Measurements from ENCODE around the gene PRTN3.
A peak's percentile ranks its signal among the peaks of the same experiment; 100 is the strongest.

Gene PRTN3

GRCh38 chr19:840519-841206, at the start of gene PRTN3:
PRTN3 (plus strand) TSS chr19:840999; CDS start chr19:841009, 10 bp downstream.
- no peak for TF ChIP-seq CTCF (IDR thresholded peaks at IDR 0.05; ENCODE audit: low read depth, low read length)
- H3K4me3 ChIP-seq (replicated peaks in 1 of 2; ENCODE audit: low read depth in 2 of 2, low read length in 2 of 2), result no peak within 1 kb of the TSS

GRCh38 chr19:791007-791566, 49.7 kb upstream of the PRTN3 start:
- DNase-seq (ENCODE audit: low read depth in 2 of 2), result no peak
- H3K4me3 ChIP-seq (replicated peaks in 1 of 2; ENCODE audit: low read depth in 2 of 2, low read length in 2 of 2), result no peak overlapping the region
- no peak for TF ChIP-seq CTCF (IDR thresholded peaks at IDR 0.05; ENCODE audit: low read depth, low read length)

More at GRCh38 chr19:840519-841206, at the start of gene PRTN3:
- no peak for DNase-seq (ENCODE audit: low read depth in 2 of 2)

GRCh38 chr19:791567-792305, 49.1 kb upstream of the PRTN3 start:
- DNase-seq (ENCODE audit: low read depth in 2 of 2), result peak in 1 of 2 donors; percentile 40
- TF ChIP-seq CTCF (IDR thresholded peaks at IDR 0.05; ENCODE audit: low read depth, low read length), result no peak
- no peak overlapping the region for H3K4me3 ChIP-seq (replicated peaks in 1 of 2; ENCODE audit: low read depth in 2 of 2, low read length in 2 of 2)

- TF ChIP-seq CTCF (IDR thresholded peaks at IDR 0.05; ENCODE audit: low read depth, low read length), result no peak
- H3K4me3 ChIP-seq (replicated peaks in 1 of 2; ENCODE audit: low read depth in 2 of 2, low read length in 2 of 2), result no peak overlapping the region
- DNase-seq (ENCODE audit: low read depth in 2 of 2), result no peak
Observed at GRCh38 chr19:792306-792885, 48.4 kb upstream of the PRTN3 start.

- no peak overlapping the region for H3K4me3 ChIP-seq (replicated peaks in 1 of 2; ENCODE audit: low read depth in 2 of 2, low read length in 2 of 2)
- no peak for DNase-seq (ENCODE audit: low read depth in 2 of 2)
- TF ChIP-seq CTCF (IDR thresholded peaks at IDR 0.05; ENCODE audit: low read depth, low read length), result no peak
Observed at GRCh38 chr19:793806-794205, 47.0 kb upstream of the PRTN3 start.

- DNase-seq (ENCODE audit: low read depth in 2 of 2), result no peak
- H3K4me3 ChIP-seq (replicated peaks in 1 of 2; ENCODE audit: low read depth in 2 of 2, low read length in 2 of 2), result no peak overlapping the region
- TF ChIP-seq CTCF (IDR thresholded peaks at IDR 0.05; ENCODE audit: low read depth, low read length), result no peak
Observed at GRCh38 chr19:795073-795611, 45.7 kb upstream of the PRTN3 start.

Data from cardiac fibroblast (primary cell).